ENCODE measurements around the gene WASHC2A. TPM values are rescaled to one million over a fixed set of nuclear protein-coding genes. Genes with fewer than 3 reads are reported as not detected.
A peak's percentile ranks its signal among the peaks of the same experiment; 100 is the strongest.
"Not testable (repeated sequence)": the region's sequence is repeated elsewhere in the genome, so short reads cannot be mapped to it uniquely, and the experiment has no call there.

The WASHC2A gene, protein sequence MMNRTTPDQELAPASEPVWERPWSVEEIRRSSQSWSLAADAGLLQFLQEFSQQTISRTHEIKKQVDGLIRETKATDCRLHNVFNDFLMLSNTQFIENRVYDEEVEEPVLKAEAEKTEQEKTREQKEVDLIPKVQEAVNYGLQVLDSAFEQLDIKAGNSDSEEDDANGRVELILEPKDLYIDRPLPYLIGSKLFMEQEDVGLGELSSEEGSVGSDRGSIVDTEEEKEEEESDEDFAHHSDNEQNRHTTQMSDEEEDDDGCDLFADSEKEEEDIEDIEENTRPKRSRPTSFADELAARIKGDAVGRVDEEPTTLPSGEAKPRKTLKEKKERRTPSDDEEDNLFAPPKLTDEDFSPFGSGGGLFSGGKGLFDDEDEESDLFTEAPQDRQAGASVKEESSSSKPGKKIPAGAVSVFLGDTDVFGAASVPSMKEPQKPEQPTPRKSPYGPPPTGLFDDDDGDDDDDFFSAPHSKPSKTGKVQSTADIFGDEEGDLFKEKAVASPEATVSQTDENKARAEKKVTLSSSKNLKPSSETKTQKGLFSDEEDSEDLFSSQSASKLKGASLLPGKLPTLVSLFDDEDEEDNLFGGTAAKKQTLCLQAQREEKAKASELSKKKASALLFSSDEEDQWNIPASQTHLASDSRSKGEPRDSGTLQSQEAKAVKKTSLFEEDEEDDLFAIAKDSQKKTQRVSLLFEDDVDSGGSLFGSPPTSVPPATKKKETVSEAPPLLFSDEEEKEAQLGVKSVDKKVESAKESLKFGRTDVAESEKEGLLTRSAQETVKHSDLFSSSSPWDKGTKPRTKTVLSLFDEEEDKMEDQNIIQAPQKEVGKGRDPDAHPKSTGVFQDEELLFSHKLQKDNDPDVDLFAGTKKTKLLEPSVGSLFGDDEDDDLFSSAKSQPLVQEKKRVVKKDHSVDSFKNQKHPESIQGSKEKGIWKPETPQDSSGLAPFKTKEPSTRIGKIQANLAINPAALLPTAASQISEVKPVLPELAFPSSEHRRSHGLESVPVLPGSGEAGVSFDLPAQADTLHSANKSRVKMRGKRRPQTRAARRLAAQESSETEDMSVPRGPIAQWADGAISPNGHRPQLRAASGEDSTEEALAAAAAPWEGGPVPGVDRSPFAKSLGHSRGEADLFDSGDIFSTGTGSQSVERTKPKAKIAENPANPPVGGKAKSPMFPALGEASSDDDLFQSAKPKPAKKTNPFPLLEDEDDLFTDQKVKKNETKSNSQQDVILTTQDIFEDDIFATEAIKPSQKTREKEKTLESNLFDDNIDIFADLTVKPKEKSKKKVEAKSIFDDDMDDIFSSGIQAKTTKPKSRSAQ (N-terminal part only)
- total RNA-seq, result 65.4 TPM
- long read RNA-seq, full-length matches to known transcripts, result 76 of 152 reads
- long read RNA-seq, partial matches to known transcripts, result 22 of 152 reads
- long read RNA-seq, other reads (novel, unspliced or antisense), result 54 of 152 reads

DNA sequence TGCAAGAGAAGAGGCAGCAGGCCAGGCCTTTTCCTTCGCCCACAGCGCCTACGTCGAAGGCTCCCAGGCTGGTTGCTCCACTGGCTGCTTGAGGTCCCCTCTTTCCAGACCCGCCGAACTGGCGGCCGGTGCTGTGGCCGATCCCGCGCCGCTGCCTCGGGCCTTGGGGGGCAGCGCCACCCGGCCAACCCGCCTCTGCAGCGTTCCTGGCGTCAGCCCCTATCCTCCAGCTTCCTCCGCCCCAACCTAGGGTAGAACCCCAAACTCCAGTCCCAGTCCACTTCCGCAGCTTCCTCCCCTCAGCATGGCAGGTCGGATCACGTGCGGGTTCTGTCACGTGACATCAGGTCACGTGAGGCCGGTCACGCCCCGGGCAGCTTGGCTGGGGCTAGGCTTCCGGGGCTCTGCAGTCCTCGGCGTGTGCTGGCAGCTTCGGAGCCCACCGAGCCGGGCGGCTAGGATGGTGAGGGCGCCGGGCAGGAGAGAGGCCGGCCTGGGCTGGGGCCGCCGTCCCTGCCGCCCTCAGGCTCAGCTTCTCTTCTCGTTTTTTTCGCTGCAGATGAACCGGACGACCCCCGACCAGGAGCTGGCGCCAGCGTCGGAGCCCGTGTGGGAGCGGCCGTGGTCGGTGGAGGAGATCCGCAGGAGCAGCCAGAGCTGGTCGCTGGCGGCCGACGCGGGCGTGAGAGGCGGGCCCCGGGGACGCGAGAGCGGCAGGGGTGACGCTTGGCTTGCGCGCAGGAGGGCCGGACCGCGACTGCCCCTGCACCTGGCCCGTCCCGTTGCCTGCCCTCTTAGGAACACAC is at the start of gene WASHC2A:
TSS of gene WASHC2A (plus strand) at position 409 of the 806 bp plus-strand sequence. CDS start at position 461, 52 bp downstream.
- peak; percentile 96 for DNase-seq
- peak; percentile 99 for ATAC-seq (ENCODE audit: poor library complexity)
- intact Hi-C loops (cut with DNase I), result not testable (repeated sequence)

DNA sequence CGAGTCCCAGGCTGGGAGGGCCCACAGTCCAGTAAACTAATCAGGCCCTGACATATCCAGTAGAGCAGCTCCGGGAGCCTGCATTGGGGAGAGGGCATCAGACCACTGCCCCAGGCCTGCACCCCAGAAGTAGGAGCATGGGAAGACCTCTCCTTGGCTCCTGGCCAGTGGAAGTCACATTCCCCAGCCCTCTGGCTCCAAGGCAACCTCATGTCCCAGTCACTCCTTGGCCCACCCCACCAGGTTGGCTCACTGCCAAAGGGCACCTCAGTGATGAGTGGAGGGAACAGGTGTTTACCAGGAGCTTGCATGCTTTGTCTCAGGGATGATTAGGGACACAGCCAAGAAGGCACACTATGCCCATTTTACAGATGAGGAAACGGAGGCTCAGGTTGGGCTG is 48.5 kb upstream of the WASHC2A start:
- intact Hi-C loops (cut with DNase I); DNase-seq; ATAC-seq (ENCODE audit: poor library complexity): not testable (repeated sequence)

DNA sequence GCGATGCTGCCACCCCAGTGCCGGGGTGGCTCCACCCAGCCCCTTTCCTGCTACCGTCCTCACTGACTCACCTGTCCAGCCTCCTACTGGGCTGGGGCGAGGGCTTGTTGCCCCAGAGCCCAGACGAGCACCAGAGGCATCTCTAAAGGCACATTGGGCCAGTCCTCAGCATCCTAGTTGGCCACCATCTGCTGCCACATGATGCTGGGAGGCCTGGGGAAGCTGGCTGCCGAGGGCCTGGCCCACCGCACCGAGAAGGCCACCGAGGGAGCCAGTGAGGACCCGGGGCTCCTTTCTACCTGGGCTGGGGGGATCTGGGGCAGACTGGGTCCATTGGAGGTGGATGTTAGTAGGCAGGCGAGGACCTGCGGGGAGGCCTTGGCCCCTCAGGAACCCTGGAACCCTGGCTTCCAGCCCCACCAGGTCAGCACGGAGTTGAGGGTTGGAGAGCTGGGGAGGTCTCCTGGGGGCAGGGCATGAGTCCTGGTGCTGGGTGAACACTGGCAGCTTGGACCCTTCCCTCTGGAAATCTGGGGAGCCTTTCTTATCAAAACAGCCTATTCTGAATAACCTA is 47.2 kb upstream of the WASHC2A start:
- ATAC-seq (ENCODE audit: poor library complexity); DNase-seq; intact Hi-C loops (cut with DNase I): not testable (repeated sequence)

DNA sequence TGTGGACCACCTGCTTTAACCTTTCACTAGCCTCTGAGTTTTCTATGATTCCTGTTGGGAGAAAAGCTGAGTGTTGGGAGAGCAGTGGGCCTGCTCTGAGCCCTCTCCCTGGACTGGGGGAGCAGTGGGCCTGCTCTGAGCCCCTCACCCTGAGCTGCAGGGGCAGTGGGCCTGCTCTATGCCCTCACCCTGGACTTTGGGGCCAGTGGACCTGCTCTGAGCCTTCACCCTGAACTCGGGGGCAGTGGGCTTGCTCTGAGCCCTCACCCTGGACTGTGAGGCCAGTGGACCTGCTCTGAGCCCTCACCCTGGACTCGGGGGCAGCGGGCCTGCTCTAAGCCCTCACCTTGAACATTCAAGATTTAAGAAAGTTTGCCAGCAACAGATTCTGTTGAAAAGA is 46.1 kb upstream of the WASHC2A start:
- intact Hi-C loops (cut with DNase I), result no loop called here
- ATAC-seq (ENCODE audit: poor library complexity) (no peak), DNase-seq (no peak)

DNA sequence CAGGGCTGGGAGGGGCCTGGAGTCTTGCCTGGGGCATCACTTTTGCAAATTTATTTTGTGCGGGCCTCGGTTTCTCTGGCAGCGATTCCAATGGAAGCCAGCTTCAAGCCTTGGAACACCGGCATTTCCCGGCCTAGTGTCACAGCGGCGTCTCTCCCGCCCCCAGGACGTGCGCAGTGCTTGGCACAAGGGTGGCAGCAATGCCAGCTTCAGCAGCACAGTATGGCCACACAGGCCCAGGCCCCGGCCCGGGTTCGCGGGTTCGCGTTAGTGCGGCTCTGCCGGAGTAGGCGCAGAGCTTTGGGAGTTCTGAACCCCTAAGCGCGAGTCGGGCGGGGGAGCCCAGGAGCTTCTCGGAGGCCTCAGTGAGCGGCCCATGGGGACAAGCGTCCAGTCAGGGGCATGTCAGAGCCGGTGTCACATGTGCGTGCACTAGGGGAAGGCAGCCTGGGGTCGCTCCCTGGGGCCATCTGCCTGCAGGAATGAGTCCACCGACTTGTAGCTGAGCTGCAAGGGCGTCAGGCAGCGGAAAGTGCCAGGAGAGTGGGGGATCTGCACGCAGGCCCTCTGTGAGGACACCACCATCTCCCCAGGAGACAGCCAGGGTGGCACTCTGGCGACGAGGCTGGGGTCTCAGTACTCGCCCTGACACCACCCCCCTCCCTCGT is 42.9 kb upstream of the WASHC2A start:
- DNase-seq; intact Hi-C loops (cut with DNase I): not testable (repeated sequence)
- ATAC-seq (ENCODE audit: poor library complexity), result peak; percentile 15

DNA sequence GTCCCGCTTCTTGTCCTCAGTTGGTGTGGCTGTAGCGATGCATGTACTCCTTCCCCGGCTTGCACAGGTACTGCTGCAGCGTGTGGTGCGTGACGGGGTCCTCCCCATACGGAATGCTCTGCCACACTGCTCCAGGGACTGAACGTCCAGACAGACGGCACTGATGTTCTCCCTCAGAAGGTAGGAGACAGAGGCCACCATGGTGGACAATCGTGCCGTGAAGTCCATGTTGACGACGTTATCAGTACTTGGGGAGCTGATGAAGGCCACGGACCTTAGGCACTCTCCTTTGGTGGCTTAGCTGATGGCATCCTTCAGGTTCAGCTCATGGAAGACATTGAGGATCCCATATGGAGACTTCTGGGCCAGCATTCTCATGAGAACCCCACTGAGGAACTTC is 42.1 kb upstream of the WASHC2A start:
- no peak for ATAC-seq (ENCODE audit: poor library complexity)
- intact Hi-C loops (cut with DNase I), result no loop called here
- no peak for DNase-seq

DNA sequence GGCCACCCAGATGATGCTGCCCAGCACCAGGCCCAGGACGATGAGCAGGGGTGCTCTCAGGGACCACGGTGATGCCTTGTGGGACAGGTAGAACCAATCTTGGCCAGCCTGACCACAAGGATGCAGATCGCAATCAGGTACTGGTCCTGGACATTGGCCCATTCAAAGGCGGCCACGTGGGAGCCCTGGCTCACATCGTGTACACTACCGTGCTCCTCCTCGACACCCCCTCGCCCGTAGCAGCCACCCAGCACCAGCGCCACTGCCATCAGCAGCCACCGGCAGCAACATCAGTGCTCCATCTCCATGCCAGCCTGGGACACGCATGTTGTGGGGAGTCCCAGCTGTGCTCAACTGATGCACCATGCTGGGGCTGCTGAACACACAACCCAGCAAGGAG is 40.6 kb upstream of the WASHC2A start:
- intact Hi-C loops (cut with DNase I), result no loop called here
- no peak for DNase-seq

DNA sequence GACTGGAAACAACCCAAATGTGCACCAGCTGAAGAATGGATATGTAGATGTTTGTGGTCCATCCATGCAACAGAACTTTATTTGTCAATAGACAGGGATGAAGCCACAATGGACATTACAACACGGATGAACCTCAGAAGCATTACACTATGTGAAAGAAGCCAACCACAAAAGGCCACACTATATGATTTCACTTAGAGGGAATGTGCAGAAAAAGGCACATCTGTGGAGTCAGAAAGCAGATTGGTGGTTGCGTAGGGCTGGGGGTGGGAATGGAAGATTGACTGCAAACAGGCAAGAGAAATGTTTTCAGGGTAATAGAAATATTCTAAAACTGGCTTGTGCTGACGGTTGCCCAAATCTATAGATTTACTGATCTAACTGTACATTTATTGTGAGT is 34.3 kb upstream of the WASHC2A start:
- ATAC-seq (ENCODE audit: poor library complexity) (no peak), DNase-seq (no peak)
- intact Hi-C loops (cut with DNase I), result no loop called here

More for the DNA sequence above, 40.6 kb upstream of the WASHC2A start:
- no peak for ATAC-seq (ENCODE audit: poor library complexity)

DNA sequence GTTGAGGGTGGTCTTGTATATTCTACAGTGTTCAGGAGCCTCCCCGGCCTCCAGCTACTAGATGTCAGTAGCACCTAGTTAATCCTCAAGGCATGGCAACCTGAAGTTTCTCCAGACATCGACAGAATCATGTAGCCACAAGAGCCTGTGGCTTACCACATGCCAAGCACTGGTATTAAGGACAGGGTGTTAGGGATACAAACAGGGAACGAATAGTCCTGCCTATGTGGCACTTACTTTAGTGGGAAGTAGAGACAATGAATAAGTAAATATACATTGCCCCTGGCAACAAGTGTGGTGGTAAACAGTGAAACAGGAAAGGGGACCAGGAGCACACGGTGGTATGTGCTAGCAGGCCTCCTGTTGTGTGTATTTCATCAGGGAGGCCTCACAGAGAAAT is 32.4 kb upstream of the WASHC2A start:
- intact Hi-C loops (cut with DNase I); DNase-seq: not testable (repeated sequence)
- ATAC-seq (ENCODE audit: poor library complexity), result peak; percentile 51

DNA sequence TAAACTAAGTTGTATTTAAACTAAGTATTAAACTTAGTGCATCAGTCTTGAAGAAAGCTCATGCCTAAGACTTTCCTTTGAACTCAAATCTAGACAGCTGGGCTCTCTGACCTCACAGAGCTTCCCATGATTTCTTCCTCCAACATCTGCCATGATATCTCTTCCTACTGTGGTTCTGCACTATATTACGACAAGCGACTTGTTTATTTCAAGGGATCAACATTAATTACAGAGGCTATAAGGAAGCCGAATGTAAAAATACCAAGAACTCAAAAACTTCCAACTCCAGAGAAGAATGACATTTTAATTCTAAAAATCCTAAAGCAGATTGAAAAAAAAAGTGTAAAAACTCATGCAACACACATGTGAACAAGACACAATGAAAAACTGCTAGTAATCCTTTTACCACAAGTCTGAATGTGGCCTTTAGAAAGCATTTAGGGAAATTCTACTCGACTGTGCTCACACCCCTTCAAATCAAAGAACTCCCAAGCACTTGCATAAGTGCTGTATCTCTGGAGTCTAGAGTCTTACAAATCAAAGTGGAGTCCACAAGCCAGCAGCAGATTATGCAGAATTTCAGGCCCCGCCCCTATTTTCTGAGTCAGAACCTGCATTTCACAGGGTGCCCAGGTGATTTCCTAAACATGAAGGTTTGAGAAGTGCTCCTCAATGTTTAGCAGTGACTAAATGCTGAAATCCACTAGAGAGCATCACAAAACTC is 22.7 kb upstream of the WASHC2A start:
- ATAC-seq (ENCODE audit: poor library complexity), result no peak
- intact Hi-C loops (cut with DNase I), result no loop called here
- no peak for DNase-seq

DNA sequence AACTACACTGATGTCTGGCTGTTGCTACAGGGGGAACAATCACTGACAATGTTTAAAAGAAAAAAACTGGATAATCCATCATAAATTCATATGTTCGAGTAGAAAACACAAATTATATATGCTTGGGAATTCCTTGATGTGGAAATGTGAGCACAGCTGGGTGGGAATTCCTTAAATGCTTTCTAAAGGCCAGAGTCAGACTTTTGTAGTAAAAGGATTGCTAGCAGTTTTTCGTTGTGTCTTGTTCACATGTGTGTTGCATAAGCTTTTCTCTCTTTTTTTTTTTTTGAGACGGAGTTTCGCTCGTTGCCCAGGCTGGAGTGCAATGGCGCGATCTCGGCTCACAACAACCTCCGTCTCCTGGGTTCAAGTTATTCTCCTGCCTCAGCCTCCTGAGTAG is 21.3 kb upstream of the WASHC2A start:
- ATAC-seq (ENCODE audit: poor library complexity); DNase-seq; intact Hi-C loops (cut with DNase I): not testable (repeated sequence)

DNA sequence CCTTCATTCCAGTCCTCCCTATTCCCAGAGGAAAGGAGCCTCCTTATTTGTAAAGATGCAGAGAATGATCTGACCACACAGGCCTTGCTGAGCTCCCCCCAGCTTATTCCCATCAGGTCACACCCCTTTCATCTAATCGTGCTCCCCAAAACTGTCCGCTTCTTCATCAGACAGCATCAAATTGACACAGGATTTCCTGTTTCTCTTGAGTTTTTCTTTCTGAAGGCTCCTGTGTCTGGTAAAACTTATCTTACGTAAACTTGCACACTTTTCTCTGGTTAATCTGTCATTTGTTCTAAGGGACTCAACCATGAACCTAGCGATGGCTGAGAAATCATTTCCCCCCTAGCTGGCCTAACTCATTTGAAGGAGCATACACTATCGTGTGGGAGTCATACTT is 20.2 kb upstream of the WASHC2A start:
- ATAC-seq (ENCODE audit: poor library complexity); intact Hi-C loops (cut with DNase I); DNase-seq: not testable (repeated sequence)

DNA sequence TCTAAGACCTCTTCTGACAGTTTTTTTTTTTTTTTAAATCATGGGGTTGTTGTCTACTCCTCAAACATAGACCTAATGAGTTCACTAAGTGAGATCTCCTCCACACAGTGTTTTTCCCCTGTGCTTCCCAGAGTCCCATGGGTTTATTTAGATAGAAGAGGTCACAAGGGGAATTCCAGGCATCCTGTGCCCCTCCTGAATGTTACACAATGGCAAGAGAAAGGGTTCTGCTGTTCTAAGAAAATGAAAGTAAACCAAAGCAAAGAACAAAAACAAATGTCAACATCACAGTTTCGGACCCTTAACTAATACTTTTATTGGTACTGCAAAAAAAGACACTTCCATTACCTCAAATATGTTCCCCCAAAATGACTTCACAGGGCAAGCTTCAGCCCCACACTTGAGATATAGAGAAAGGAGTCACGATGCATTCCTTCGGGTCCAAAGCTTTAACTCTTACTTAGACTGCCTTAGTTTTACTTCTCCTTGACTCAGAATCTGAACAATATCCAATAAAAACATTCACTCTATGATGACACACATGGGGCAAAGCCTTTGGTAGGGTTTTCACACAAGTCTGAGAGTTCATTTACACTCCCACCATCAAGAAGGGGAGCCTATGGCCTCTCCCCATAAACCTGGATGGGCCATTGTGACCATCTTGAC is 15.6 kb upstream of the WASHC2A start:
- ATAC-seq (ENCODE audit: poor library complexity); DNase-seq; intact Hi-C loops (cut with DNase I): not testable (repeated sequence)

DNA sequence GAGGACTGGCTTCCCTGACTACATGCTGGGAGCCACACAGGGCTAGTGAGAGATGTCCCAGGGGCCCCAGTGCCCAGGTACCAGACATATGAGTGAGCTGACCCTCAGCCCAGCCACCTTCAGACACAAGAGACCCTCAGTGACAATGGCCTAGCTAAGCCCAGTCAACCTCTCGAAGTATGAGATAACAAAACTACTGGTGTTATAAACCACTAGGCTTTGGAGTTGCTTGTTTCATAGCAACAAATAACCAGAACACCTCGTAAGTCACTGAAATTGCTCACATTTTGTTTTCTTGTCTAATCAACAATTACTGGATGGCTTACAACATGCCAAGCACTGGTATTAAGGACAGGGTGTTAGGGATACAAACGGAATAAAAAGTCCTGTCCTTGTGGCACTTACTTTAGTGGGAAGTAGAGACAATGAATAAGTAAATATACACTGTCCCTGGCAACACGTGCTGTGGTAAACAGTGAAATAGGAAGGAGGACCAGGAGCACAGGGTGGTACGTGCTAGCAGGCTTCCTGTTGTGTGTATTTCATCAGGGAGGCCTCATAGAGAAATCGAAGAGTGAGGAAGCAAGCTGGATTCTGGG is 14.9 kb upstream of the WASHC2A start:
- intact Hi-C loops (cut with DNase I); DNase-seq: not testable (repeated sequence)
- ATAC-seq (ENCODE audit: poor library complexity), result peak; percentile 48

Data from Right ventricle myocardium superior (tissue), 1 donor.